GM21619 (cell line): ENCODE results near the gene DUSP22.
"Not testable (repeated sequence)": the region's sequence is repeated elsewhere in the genome, so short reads cannot be mapped to it uniquely, and the experiment has no call there.

Experiments used
- ATAC-seq: cut with Tn5 transposase; IDR thresholded peaks from one replicate; pipeline ENCODE4 v1.9.1; 2021; ENCODE audit not compliant: unreplicated experiment

Gene DUSP22

GRCh38 chr6:279341-280029, 12.8 kb upstream of the DUSP22 start:
- ATAC-seq = no peak

GRCh38 chr6:280775-281468, 11.4 kb upstream of the DUSP22 start:
- ATAC-seq = no peak

- ATAC-seq = no peak
These were observed 10.7 kb upstream of the DUSP22 start for GRCh38 chr6:281469-282103.

GRCh38 chr6:282177-282866, 10.0 kb upstream of the DUSP22 start:
- ATAC-seq = no peak

GRCh38 chr6:282867-283416, 9.3 kb upstream of the DUSP22 start:
- no peak for ATAC-seq

GRCh38 chr6:284486-284885, 7.8 kb upstream of the DUSP22 start:
- no peak for ATAC-seq

- ATAC-seq = no peak
These were observed 7.1 kb upstream of the DUSP22 start for GRCh38 chr6:285030-285771.

GRCh38 chr6:285902-286301, 6.4 kb upstream of the DUSP22 start:
- ATAC-seq = not testable (repeated sequence)

GRCh38 chr6:286681-287488, 5.4 kb upstream of the DUSP22 start:
- ATAC-seq = no peak

- no peak for ATAC-seq
These were observed 4.8 kb upstream of the DUSP22 start for GRCh38 chr6:287489-287860.

- ATAC-seq = no peak
These were observed 3.4 kb upstream of the DUSP22 start for GRCh38 chr6:288866-289265.

- no peak for ATAC-seq
These were observed 2.0 kb upstream of the DUSP22 start for GRCh38 chr6:290111-290922.

GRCh38 chr6:291204-291696, 1.0 kb upstream of the DUSP22 start:
- ATAC-seq = no peak

- peak; percentile 32 for ATAC-seq
These were observed 362 bp downstream of the DUSP22 start for GRCh38 chr6:292506-293192.

- no peak for ATAC-seq
These were observed 1.2 kb downstream of the DUSP22 start for GRCh38 chr6:293193-294174.

GRCh38 chr6:294656-295565, 2.6 kb downstream of the DUSP22 start:
- ATAC-seq = no peak
